ENCODE measurements around the gene GAK.

GAK gene

DNA sequence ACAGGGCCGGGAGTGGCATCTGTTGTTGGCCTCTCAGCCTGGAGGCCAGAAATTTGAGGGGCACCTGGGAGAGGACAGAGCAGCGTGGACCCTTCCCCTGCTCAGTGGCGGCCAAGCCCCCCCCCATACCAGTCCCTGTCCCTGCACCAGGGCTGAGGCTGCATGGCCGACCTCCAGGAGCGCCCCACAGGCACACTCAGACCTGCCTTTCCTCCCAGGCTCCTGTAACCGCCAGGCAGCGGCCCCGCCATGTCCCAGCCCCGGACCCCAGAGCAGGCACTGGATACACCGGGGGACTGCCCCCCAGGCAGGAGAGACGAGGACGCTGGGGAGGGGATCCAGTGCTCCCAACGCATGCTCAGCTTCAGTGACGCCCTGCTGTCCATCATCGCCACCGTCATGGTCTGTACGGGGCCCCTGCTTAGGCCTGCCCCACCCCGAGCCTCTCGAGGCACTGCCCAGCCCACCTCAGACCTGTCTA lies 15.4 kb upstream of the GAK start:
- TF ChIP-seq POLR2AphosphoS5 (IDR thresholded peaks at IDR 0.05; ENCODE audit: low read depth, low read length) (no peak), TAF1 (IDR thresholded peaks at IDR 0.05; ENCODE audit: borderline replicate concordance, insufficient read depth, low read length) (no peak), FOXP2 (optimal IDR thresholded peaks at IDR 0.05; ENCODE audit: borderline replicate concordance, extremely low read depth, extremely low read length, insufficient read depth) (no peak), SIN3A (IDR thresholded peaks at IDR 0.05; ENCODE audit: borderline replicate concordance, insufficient read depth, low read length) (no peak)
- TF ChIP-seq, protein P1, sequence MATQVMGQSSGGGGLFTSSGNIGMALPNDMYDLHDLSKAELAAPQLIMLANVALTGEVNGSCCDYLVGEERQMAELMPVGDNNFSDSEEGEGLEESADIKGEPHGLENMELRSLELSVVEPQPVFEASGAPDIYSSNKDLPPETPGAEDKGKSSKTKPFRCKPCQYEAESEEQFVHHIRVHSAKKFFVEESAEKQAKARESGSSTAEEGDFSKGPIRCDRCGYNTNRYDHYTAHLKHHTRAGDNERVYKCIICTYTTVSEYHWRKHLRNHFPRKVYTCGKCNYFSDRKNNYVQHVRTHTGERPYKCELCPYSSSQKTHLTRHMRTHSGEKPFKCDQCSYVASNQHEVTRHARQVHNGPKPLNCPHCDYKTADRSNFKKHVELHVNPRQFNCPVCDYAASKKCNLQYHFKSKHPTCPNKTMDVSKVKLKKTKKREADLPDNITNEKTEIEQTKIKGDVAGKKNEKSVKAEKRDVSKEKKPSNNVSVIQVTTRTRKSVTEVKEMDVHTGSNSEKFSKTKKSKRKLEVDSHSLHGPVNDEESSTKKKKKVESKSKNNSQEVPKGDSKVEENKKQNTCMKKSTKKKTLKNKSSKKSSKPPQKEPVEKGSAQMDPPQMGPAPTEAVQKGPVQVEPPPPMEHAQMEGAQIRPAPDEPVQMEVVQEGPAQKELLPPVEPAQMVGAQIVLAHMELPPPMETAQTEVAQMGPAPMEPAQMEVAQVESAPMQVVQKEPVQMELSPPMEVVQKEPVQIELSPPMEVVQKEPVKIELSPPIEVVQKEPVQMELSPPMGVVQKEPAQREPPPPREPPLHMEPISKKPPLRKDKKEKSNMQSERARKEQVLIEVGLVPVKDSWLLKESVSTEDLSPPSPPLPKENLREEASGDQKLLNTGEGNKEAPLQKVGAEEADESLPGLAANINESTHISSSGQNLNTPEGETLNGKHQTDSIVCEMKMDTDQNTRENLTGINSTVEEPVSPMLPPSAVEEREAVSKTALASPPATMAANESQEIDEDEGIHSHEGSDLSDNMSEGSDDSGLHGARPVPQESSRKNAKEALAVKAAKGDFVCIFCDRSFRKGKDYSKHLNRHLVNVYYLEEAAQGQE (IDR thresholded peaks at IDR 0.05; ENCODE audit: insufficient read depth in 1 of 2, low read depth in 2 of 2, low read length in 2 of 2): no peak

- TF ChIP-seq SIN3A (IDR thresholded peaks at IDR 0.05; ENCODE audit: borderline replicate concordance, insufficient read depth, low read length) (no peak), TAF1 (IDR thresholded peaks at IDR 0.05; ENCODE audit: borderline replicate concordance, insufficient read depth, low read length) (no peak), POLR2AphosphoS5 (IDR thresholded peaks at IDR 0.05; ENCODE audit: low read depth, low read length) (no peak), FOXP2 (optimal IDR thresholded peaks at IDR 0.05; ENCODE audit: borderline replicate concordance, extremely low read depth, extremely low read length, insufficient read depth) (no peak)
- TF ChIP-seq, protein P1 (IDR thresholded peaks at IDR 0.05; ENCODE audit: insufficient read depth in 1 of 2, low read depth in 2 of 2, low read length in 2 of 2): no peak
Observed at GRCh38 chr4:946517-947471, 14.7 kb upstream of the GAK start.

DNA sequence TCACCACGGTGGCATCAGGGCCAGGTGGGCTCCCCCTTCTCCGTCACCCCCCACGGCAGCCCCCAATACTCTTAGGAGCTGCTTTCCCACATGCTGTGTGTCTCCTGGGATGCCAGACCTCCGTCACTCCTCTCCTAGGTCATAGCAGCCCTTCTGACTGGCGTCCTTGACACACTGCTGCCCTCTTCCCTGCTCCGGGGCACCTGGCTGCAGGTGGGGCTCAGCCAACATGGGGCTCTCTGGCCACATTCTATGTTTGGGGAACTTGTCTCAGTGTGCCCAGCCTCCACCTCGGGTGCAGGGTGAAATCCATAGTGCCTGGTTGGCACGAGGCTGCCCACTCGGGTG lies 14.0 kb upstream of the GAK start:
- no peak for TF ChIP-seq TAF1 (IDR thresholded peaks at IDR 0.05; ENCODE audit: borderline replicate concordance, insufficient read depth, low read length)
- no peak for TF ChIP-seq FOXP2 (optimal IDR thresholded peaks at IDR 0.05; ENCODE audit: borderline replicate concordance, extremely low read depth, extremely low read length, insufficient read depth)
- TF ChIP-seq POLR2AphosphoS5 (IDR thresholded peaks at IDR 0.05; ENCODE audit: low read depth, low read length): no peak
- TF ChIP-seq, protein P1 (IDR thresholded peaks at IDR 0.05; ENCODE audit: insufficient read depth in 1 of 2, low read depth in 2 of 2, low read length in 2 of 2): no peak
- TF ChIP-seq SIN3A (IDR thresholded peaks at IDR 0.05; ENCODE audit: borderline replicate concordance, insufficient read depth, low read length): no peak

DNA sequence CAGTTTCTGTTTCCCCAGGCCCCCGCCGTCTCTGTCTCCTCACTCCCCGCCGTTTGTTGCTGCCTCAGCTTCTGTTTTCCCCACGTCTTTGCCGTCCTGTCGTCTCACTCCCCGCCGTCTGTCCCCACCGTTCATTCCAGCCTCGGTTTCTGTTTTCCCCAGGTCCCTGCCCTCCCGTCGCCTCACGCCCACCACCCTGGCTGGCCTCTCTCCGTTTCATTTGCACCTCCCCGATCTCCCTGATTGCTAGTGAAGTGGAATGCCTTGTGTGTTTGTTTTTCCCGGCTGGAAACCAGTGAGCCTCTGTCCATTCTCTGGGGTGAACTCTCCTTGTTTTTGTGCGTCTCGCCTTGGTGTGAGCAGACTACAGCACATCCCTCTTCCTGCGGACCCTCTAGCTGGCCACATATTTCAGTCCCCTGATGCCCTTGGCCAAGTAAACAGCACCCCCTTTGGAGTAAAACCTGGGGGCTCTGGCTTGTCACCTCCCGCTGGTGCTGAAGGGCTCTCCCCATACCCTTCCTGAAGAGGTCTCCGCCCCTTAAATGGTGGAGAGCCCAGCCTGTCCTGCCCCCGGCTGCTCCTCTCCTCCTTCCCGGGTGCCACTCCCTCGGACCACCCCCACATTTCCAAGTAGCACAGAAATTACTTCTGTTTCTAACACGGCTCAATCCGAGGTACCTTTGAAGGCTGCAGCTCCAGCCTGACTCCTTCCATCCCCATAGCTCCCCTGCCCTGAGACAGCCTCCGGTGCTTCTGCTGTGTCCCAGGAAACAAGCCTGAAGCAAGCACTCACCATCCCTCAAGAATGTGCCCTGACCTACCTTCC lies 13.4 kb upstream of the GAK start:
- no peak for TF ChIP-seq TAF1 (IDR thresholded peaks at IDR 0.05; ENCODE audit: borderline replicate concordance, insufficient read depth, low read length)
- TF ChIP-seq SIN3A (IDR thresholded peaks at IDR 0.05; ENCODE audit: borderline replicate concordance, insufficient read depth, low read length): no peak
- no peak for TF ChIP-seq FOXP2 (optimal IDR thresholded peaks at IDR 0.05; ENCODE audit: borderline replicate concordance, extremely low read depth, extremely low read length, insufficient read depth)
- TF ChIP-seq, protein P1 (IDR thresholded peaks at IDR 0.05; ENCODE audit: insufficient read depth in 1 of 2, low read depth in 2 of 2, low read length in 2 of 2): no peak
- no peak for TF ChIP-seq POLR2AphosphoS5 (IDR thresholded peaks at IDR 0.05; ENCODE audit: low read depth, low read length)
